Activated T-cell treated with anti-CD3 and anti-CD28 coated beads, Interleukin-2, amount 50 U/mL, for 4 hours (primary cell): ENCODE measurements around the gene ACTR5. TPM values are rescaled to one million over a fixed set of nuclear protein-coding genes. Genes with fewer than 3 reads are reported as not detected.
"Not testable (repeated sequence)": the region's sequence is repeated elsewhere in the genome, so short reads cannot be mapped to it uniquely, and the experiment has no call there.

Experiments used
- ATAC-seq, 2 donors: fragments of 200-7000 bp; cut with Tn5 transposase; one replicate each; pipeline ENCODE4 v1.10.0; 2021
- DNase-seq: peaks from one replicate; pipeline ENCODE4 v3.0.0-alpha.2; 2020
- H3K27me3 Mint-ChIP-seq: one replicate; pipeline ENCODE4 v1.8.0; 2021; ENCODE audit warnings: low read depth, mixed read lengths
- H3K36me3 Mint-ChIP-seq: one replicate; pipeline ENCODE4 v1.8.0; 2022; ENCODE audit warnings: mixed read lengths; ENCODE audit not compliant: insufficient read depth
- H3K4me1 Mint-ChIP-seq: one replicate; pipeline ENCODE4 v1.8.0; 2021; ENCODE audit warnings: low read depth, mixed read lengths
- H3K4me3 Mint-ChIP-seq: one replicate; pipeline ENCODE4 v1.8.0; 2021; ENCODE audit warnings: mild to moderate bottlenecking, moderate library complexity, mixed read lengths
- H3K9me3 Mint-ChIP-seq: one replicate; pipeline ENCODE4 v1.8.0; 2021; ENCODE audit warnings: mixed read lengths
- total RNA-seq, 3 donors: library from RNA; stranded (reverse); gene quantifications; one replicate each; pipeline ENCODE4 v1.2.1, GENCODE V29; 2021

The ACTR5 gene
- total RNA-seq, 3 donors from 2014 or later: 20.1 to 23.0 (median 21.1) TPM

DNA sequence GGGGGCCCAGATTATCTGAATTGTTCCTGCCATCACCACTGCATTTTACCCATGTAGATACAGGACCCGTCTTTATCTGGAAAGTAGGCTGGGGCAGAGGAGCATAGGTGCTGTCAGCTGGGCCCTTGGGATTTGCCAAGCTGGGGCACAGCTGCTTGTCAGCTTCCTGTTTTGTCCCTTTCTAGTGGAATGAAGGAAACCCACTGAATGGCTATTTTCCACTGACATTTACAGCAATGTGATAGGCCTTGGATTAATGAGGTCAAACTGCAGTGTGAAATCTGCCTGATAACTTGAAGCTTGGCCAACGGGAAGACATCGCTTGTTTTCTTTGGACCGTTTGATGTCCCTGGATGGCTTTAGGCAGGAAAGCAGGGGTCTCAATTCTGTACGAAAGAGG lies 63.9 kb downstream of the ACTR5 start:
- no peak for ATAC-seq
- peaks cover 92% of the 10 kb centered on the region for H3K4me1 Mint-ChIP-seq
- no peak for DNase-seq
- H3K9me3 Mint-ChIP-seq: no peaks in the 10 kb centered on the region
- H3K27me3 Mint-ChIP-seq: no peaks in the 10 kb centered on the region
- peaks cover 57% of the 10 kb centered on the region for H3K36me3 Mint-ChIP-seq
- no peak overlapping the region for H3K4me3 Mint-ChIP-seq

DNA sequence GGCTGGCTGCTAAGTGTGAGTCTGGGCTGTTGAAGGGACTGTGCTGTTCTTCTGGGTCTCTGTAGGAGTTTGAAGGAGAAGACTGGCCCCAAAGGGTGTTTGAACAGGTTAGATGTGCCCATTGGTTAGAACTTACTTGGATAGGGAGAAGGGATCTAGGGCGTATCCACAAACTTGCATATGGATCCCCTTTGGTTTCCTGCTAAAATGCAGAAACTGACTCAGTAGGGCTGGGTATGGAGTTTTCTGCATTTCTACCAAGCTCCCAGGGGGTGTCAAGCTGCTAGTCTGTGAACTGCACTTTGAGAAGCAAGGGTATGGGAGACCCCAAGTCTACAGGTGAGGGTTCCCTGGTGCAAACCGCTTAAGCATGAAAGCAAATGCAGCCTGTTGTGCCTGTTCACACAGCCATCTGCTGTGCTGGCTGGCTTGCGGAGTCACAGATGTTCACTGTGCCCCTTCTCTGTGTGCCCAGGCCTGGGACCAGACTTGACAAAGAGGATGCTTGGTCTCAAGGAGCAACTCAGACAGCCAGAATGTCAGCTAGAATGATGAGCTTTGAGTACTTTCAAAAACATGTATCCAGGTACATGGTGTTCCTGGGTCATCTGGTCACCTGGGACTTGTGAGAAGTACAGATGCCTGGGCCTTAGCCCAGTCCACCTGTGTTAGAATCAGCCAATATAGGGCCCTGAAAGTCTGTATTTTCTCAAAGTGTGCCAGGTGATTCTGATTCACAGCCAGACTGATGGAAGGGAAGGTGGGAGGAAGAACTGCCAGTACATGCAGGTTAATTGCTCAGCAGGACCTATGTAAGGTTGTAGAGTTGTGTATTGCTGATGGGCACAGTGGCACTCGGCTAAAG lies 64.7 kb downstream of the ACTR5 start:
- H3K4me3 Mint-ChIP-seq: no peak overlapping the region
- H3K36me3 Mint-ChIP-seq: peaks cover 52% of the 10 kb centered on the region
- no peaks in the 10 kb centered on the region for H3K27me3 Mint-ChIP-seq
- H3K9me3 Mint-ChIP-seq: no peaks in the 10 kb centered on the region
- ATAC-seq: no peak
- DNase-seq: no peak
- H3K4me1 Mint-ChIP-seq: peaks cover 92% of the 10 kb centered on the region

DNA sequence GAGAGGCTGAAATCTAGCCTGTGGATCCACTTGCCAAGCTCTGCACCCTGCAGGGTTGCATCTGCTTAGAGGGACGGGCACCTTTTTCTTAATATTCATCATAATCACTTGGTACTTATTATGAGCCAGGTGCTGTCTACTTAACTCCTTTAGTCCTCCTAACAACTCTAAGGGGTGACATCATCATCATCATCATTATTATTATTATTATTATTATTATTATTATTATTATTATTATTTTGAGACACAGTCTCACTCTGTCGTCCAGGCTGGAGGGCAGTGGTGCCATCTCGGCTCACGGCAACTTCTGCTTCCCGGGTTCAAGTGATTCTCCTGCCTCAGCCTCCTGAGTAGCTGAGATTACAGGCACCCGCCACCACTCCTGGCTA lies 65.3 kb downstream of the ACTR5 start:
- ATAC-seq: not testable (repeated sequence)

DNA sequence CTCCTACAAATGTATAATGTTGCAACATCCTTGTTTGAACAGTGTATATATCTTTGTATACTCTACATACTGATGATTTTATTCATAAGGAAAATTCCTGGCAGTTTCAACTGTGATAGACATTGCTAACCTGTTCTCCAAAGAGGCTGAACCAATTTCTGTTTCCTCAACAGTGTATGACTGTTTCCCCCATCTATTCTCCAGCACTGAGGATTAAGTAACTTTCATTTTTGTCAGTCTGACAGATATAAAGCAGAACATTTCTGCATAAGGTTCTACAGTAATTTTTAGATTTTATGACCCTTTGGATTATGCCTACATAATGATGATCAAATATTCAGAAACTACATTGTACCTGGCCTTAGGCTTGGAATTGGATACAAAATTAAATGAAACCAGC lies 67.2 kb downstream of the ACTR5 start:
- no peak overlapping the region for H3K4me3 Mint-ChIP-seq
- peaks cover 77% of the 10 kb centered on the region for H3K4me1 Mint-ChIP-seq
- no peaks in the 10 kb centered on the region for H3K9me3 Mint-ChIP-seq
- DNase-seq (no peak), ATAC-seq (no peak)
- H3K36me3 Mint-ChIP-seq: peaks cover 49% of the 10 kb centered on the region
- no peaks in the 10 kb centered on the region for H3K27me3 Mint-ChIP-seq

More for the DNA sequence above, 65.3 kb downstream of the ACTR5 start:
- H3K27me3 Mint-ChIP-seq, H3K9me3 Mint-ChIP-seq, DNase-seq, H3K4me3 Mint-ChIP-seq: not testable (repeated sequence)
- Mint-ChIP-seq H3K4me1 (peaks cover 90% of the 10 kb centered on the region), H3K36me3 (peaks cover 51% of the 10 kb centered on the region)

DNA sequence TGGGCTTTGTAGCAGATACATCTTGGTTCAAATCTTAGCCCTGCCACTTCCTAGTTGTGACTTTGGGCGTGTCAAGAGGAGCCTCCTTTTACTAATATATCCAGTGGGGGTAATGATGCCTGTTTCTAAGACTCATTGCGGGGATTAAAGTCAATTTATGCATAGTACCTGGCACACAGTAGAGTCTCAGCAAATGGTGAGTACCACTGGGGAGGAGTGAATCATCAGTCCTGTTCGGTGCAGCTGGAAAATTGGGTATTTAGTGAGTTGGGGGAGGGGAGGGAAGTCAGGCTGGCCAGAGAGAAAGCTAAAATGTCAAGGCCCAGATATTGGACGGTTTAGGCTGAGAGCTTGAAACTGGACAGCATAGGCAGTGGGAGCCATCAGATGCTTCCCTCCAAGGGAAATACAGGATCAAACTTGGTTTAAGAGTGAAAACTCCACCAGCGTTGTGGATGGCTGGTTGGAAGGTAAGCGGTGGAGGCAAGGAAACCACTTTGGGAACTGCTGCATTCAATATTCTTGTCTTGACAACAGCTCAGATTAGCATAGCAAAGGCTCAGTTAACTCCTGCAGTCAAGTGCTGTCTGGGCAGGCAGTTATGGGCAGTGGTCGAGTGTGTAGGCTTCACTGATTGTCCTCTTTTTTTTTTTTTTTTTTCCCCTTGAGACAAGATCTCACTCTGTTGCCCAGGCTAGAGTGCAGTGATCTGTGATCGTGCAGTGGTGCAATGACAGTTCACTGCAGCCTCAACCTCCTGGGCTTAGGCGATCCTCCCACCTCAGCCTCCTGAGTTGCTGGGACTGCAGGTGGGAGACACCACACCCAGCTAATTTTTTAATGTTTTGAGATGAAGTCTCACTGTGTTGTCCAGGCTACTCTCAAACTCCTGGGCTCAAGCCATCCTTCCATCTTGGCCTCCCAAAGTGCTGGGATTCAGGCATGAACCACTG lies 70.1 kb downstream of the ACTR5 start:
- peak; percentile 38 to 48 for ATAC-seq
- H3K36me3 Mint-ChIP-seq: peaks cover 43% of the 10 kb centered on the region

More for the DNA sequence above, 70.1 kb downstream of the ACTR5 start:
- no peaks in the 10 kb centered on the region for H3K27me3 Mint-ChIP-seq
- H3K9me3 Mint-ChIP-seq: peaks cover 9% of the 10 kb centered on the region
- H3K4me1 Mint-ChIP-seq: peaks cover 71% of the 10 kb centered on the region
- no peak for DNase-seq
- no peak overlapping the region for H3K4me3 Mint-ChIP-seq

Other genes with a start within 250 kb of the ACTR5 start
- gene ADIG, start 167.3 kb upstream of the ACTR5 start, total RNA-seq: not detected
- gene ARHGAP40, start 146.7 kb upstream of the ACTR5 start, total RNA-seq: not detected
- not detected for gene SLC32A1, start 24.0 kb upstream of the ACTR5 start, total RNA-seq
- 100 to 1,000 TPM; 148 to 163 (median 160) TPM for gene PPP1R16B, start 57.2 kb downstream of the ACTR5 start, total RNA-seq
- gene FAM83D, start 178.0 kb downstream of the ACTR5 start, total RNA-seq: 1 to 10 TPM; 1.3 to 1.9 (median 1.4) TPM
- 10 to 100 TPM; 14.3 to 17.2 (median 15.8) TPM for gene DHX35, start 213.9 kb downstream of the ACTR5 start, total RNA-seq